ENCODE results near the gene SERPINB8. TPM values are rescaled to one million over a fixed set of nuclear protein-coding genes. Genes with fewer than 3 reads are reported as not detected.

Gene SERPINB8
- total and polyA plus RNA-seq, 2 donors (not counting 3 experiments of a cell fraction or from before 2014, with no cell fraction given): 15.3 to 25.7 TPM

- no peaks in the 10 kb centered on the region for H3K36me3 ChIP-seq (ENCODE audit: control insufficient read depth in 2 of 2, extremely low read depth in 1 of 2, insufficient read depth in 2 of 2, low read length in 2 of 2)
- peaks cover 5% of the 10 kb centered on the region for H3K4me1 ChIP-seq (ENCODE audit: control insufficient read depth, extremely low read depth, insufficient read depth, low read length)
- TF ChIP-seq CTCF (IDR thresholded peaks at IDR 0.05; ENCODE audit: extremely low read depth in 1 of 2, insufficient read depth in 1 of 2, low read depth in 1 of 2, low read length in 2 of 2) (peak; percentile 37 to 59), JUN (IDR thresholded peaks at IDR 0.05; ENCODE audit: borderline replicate concordance, insufficient read depth, insufficient read length, low read depth) (no peak)
- H3K4me3 ChIP-seq (replicated peaks in 1 of 3; ENCODE audit: insufficient read depth in 1 of 3, low read depth in 1 of 3, low read length in 3 of 3): peak within 1 kb of the TSS in 2 of 3 experiments; percentile 2 to 23
- H2AFZ ChIP-seq (ENCODE audit: low read depth, low read length): peak within 1 kb of the TSS; percentile 78
- dilution Hi-C loops (cut with MboI; ENCODE audit: extremely low pct_ligation_motif_present, low sequenced_read_pairs) (no loop called here), intact Hi-C loops (cut with micrococcal nuclease) (loop anchor here (1.0 kb wide), 1 partner anchor 46 kb away; no protein-coding TSS in a partner anchor)
- peaks cover 0 to 7% of the 10 kb centered on the region in 2 experiments for H3K27me3 ChIP-seq (ENCODE audit: control insufficient read depth in 2 of 2, insufficient read depth in 2 of 2, low read length in 2 of 2)
- H3K79me2 ChIP-seq (ENCODE audit: control insufficient read depth, insufficient read depth, low read length): no peaks in the 10 kb centered on the region
- no peak within 1 kb of the TSS for H3K9ac ChIP-seq (replicated peaks; ENCODE audit: extremely low read depth, insufficient read depth, low read length)
- CTCF ChIA-PET: interaction anchor here (1.0 to 1.2 kb wide), 2 partner anchors 10 to 12 kb away, joined by 3 to 10 read pairs; no protein-coding TSS in a partner anchor
- FAIRE-seq (peak; percentile 44), DNase-seq (ENCODE audit: low read depth, low spot score) (peak; percentile 17)
- H3K4me2 ChIP-seq (ENCODE audit: insufficient read depth, low read length): peak within 1 kb of the TSS; percentile 59
- POLR2A ChIA-PET: no interaction called here
- H3K27ac ChIP-seq (ENCODE audit: insufficient read depth, low read depth, low read length): no peak within 1 kb of the TSS
- H3K9me3 ChIP-seq (replicated peaks; ENCODE audit: control insufficient read depth, insufficient read depth, low read length): no peaks in the 10 kb centered on the region
- BruUV-seq (replicated peaks): no TSS peak
- no peaks in the 10 kb centered on the region for H4K20me1 ChIP-seq (replicated peaks; ENCODE audit: control insufficient read depth, extremely low read depth, insufficient read depth, low read length)
- no peaks in the 10 kb centered on the region for H3K9me1 ChIP-seq (replicated peaks; ENCODE audit: control insufficient read depth, extremely low read depth, insufficient read depth, low read length)
Observed at GRCh38 chr18:63949068-63949737, 20.7 kb upstream of the SERPINB8 start, which contains the start of gene HMSD. HMSD (plus strand) TSS chr18:63949301; CDS start chr18:63953456, 4,155 bp downstream.

GRCh38 chr18:63951302-63951705, 18.6 kb upstream of the SERPINB8 start:
- Histone ChIP-seq H3K4me2 (ENCODE audit: insufficient read depth, low read length) (no peak overlapping the region), H3K9ac (replicated peaks; ENCODE audit: extremely low read depth, insufficient read depth, low read length) (no peak overlapping the region), H3K27me3 (ENCODE audit: control insufficient read depth in 2 of 2, insufficient read depth in 2 of 2, low read length in 2 of 2) (peaks cover 4 to 8% of the 10 kb centered on the region in 2 experiments), H3K36me3 (ENCODE audit: control insufficient read depth in 2 of 2, extremely low read depth in 1 of 2, insufficient read depth in 2 of 2, low read length in 2 of 2) (no peaks in the 10 kb centered on the region), H3K79me2 (ENCODE audit: control insufficient read depth, insufficient read depth, low read length) (no peaks in the 10 kb centered on the region), H3K9me3 (replicated peaks; ENCODE audit: control insufficient read depth, insufficient read depth, low read length) (no peaks in the 10 kb centered on the region), H4K20me1 (replicated peaks; ENCODE audit: control insufficient read depth, extremely low read depth, insufficient read depth, low read length) (no peaks in the 10 kb centered on the region), H3K4me3 (replicated peaks in 1 of 3; ENCODE audit: insufficient read depth in 1 of 3, low read depth in 1 of 3, low read length in 3 of 3) (no peak overlapping the region), H3K4me1 (ENCODE audit: control insufficient read depth, extremely low read depth, insufficient read depth, low read length) (peaks cover 5% of the 10 kb centered on the region), H3K27ac (ENCODE audit: insufficient read depth, low read depth, low read length) (no peak overlapping the region), H2AFZ (ENCODE audit: low read depth, low read length) (no peak overlapping the region), H3K9me1 (replicated peaks; ENCODE audit: control insufficient read depth, extremely low read depth, insufficient read depth, low read length) (no peaks in the 10 kb centered on the region)
- no TSS peak for BruUV-seq (replicated peaks)
- no peak for DNase-seq (ENCODE audit: low read depth, low spot score)
- dilution Hi-C loops (cut with MboI; ENCODE audit: extremely low pct_ligation_motif_present, low sequenced_read_pairs): no loop called here
- FAIRE-seq: no peak
- intact Hi-C loops (cut with micrococcal nuclease): no loop called here
- ChIA-PET POLR2A (no interaction called here), CTCF (interaction anchor here (1.3 to 1.8 kb wide), 4 partner anchors 11 to 440 kb away, joined by 3 to 9 read pairs (median 4); no protein-coding TSS in a partner anchor)
- no peak for TF ChIP-seq JUN (IDR thresholded peaks at IDR 0.05; ENCODE audit: borderline replicate concordance, insufficient read depth, insufficient read length, low read depth)
- no peak for TF ChIP-seq CTCF (IDR thresholded peaks at IDR 0.05; ENCODE audit: extremely low read depth in 1 of 2, insufficient read depth in 1 of 2, low read depth in 1 of 2, low read length in 2 of 2)
- no peak for TF ChIP-seq FOS (IDR thresholded peaks at IDR 0.05; ENCODE audit: borderline replicate concordance, insufficient read depth, low read length)
- no peak for TF ChIP-seq POLR2A (IDR thresholded peaks at IDR 0.05; ENCODE audit: low read depth, low read length)
- no peak for TF ChIP-seq POLR2AphosphoS5 (IDR thresholded peaks at IDR 0.05; ENCODE audit: insufficient read depth, low read depth, low read length)
- TF ChIP-seq GATA2 (IDR thresholded peaks at IDR 0.05; ENCODE audit: insufficient read depth, insufficient read length, low read depth, low read length): no peak
- no peak for TF ChIP-seq EZH2 (IDR thresholded peaks at IDR 0.05; ENCODE audit: borderline replicate concordance, low read depth, low read length, severe bottlenecking)
- no peak for TF ChIP-seq MYC (IDR thresholded peaks at IDR 0.05; ENCODE audit: low read depth, low read length)
- TF ChIP-seq MAX (IDR thresholded peaks at IDR 0.05; ENCODE audit: insufficient read depth, insufficient read length): no peak
